ENCODE measurements around the gene OXSR1. TPM values are rescaled to one million over a fixed set of nuclear protein-coding genes. Genes with fewer than 3 reads are reported as not detected.

Gene OXSR1
- total RNA-seq, 1 experiment from 2014 or later = 35.1 TPM

DNA sequence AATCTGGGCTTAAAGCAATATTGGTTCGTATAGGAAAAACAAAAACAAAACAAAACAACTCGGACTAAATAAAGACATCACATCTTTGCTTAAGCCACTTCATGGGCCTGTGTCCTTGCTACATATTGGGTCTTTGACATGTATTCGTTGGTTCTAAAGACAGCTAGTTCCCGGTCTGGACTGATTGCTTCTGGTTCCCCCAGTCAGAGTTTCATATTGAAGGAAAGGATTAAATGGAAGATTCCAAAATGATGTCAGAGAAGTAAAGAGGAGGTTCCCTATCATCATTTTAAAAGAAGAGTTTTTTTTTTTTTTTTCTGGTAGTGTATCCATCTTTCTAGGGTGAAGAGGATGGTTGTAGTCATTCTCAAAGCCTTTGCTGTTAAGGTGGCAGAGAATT, 2.3 kb downstream of the OXSR1 start (continued):
- TF ChIP-seq TCF7L2 (IDR thresholded peaks at IDR 0.05; ENCODE audit: borderline replicate concordance, extremely low read depth, insufficient read depth, insufficient read length) (no peak), YY1 (IDR thresholded peaks at IDR 0.05; ENCODE audit: extremely low read depth, insufficient replicate concordance, low read depth, low read length) (no peak), SP1 (IDR thresholded peaks at IDR 0.05; ENCODE audit: low read depth) (no peak)

DNA sequence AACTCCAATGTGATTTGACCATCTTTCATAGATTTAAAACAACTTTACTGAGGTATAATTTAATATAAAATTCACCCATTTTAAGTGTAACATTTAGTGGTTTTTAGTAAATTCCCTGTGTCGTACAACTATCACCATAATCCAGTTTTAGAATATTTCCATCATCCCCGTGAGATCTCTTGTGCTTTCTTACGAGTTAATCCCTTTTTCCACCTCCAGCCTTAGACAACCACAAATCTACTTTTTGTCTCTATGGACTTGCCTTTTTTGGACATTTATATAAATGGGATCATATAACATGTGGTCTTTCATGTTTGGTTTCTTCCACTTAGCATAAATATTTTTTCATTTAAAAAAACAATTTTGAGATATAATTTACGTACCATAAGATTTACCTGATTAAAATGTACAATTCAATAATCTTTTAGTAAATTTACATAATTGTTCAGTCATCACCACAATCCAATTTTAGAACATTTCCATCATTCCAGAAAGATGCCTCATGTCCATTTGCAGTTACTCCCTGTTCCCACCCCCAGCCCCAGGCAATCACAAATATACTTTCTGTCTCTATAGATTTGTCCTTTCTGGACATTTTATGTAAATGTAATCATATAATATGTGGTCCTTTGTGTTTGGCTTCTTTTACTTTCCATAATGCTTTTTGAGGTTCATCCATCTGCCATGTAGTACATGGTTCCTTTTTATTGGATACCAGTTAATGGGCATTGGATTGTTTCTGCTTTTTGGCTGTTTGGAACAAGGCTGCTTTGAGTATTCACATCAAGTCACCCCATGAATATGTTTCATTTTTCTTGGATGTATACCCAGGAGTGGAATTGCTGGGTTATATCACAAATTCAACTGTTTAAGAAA, 3.1 kb downstream of the OXSR1 start:
- intact Hi-C loops (cut with micrococcal nuclease) = no loop called here
- Histone ChIP-seq H3K4me1 (ENCODE audit: control insufficient read depth in 1 of 2, insufficient read depth in 2 of 2, low read length in 2 of 2) (peaks cover 6 to 43% of the 10 kb centered on the region in 2 experiments; a peak in 3 of 4 replicates), H3K9me3 (ENCODE audit: control insufficient read depth in 1 of 2, insufficient read depth in 1 of 2, low read depth in 1 of 2, low read length in 2 of 2) (no peaks in the 10 kb centered on the region), H2AFZ (ENCODE audit: low read depth, low read length, poor library complexity, severe bottlenecking) (no peak overlapping the region), H3K4me3 (replicated peaks in 1 of 2; ENCODE audit: low read depth in 1 of 2, low read length in 2 of 2) (no peak overlapping the region; a peak in 1 of 4 replicates), H3K36me3 (ENCODE audit: control insufficient read depth in 1 of 2, insufficient read depth in 2 of 2, low read length in 2 of 2) (no peaks in the 10 kb centered on the region), H3K4me2 (ENCODE audit: low read length) (peak overlapping the region; percentile 77), H3K27me3 (ENCODE audit: insufficient read depth, low read length) (no peaks in the 10 kb centered on the region), H3K9me2 (ENCODE audit: insufficient read depth) (no peaks in the 10 kb centered on the region), H3K9ac (ENCODE audit: low read length) (no peak overlapping the region), H4K20me1 (ENCODE audit: insufficient read depth) (peaks cover 4% of the 10 kb centered on the region; the same call in 1 of the 2 replicates), H3K79me2 (ENCODE audit: insufficient read depth, low read length) (peaks cover 81% of the 10 kb centered on the region), H3K27ac (ENCODE audit: low read depth, low read length) (no peak overlapping the region)
- POLR2A ChIA-PET = no interaction called here
- RAD21 ChIA-PET (ENCODE audit: low non-redundant PET in 1 of 2, low total read pairs in 2 of 2, uncharacterized antibody in 2 of 2, unreplicated experiment in 2 of 2) = no interaction called here
- CTCF ChIA-PET = no interaction called here
- DNase-seq (ENCODE audit: low read depth, low spot score) (no peak), ATAC-seq (no peak)
- TF ChIP-seq SIN3A (IDR thresholded peaks at IDR 0.05; ENCODE audit: low read depth) = no peak
- no peak for TF ChIP-seq POLR2AphosphoS5 (IDR thresholded peaks at IDR 0.05; ENCODE audit: low read depth, low read length)
- TF ChIP-seq, protein P1, sequence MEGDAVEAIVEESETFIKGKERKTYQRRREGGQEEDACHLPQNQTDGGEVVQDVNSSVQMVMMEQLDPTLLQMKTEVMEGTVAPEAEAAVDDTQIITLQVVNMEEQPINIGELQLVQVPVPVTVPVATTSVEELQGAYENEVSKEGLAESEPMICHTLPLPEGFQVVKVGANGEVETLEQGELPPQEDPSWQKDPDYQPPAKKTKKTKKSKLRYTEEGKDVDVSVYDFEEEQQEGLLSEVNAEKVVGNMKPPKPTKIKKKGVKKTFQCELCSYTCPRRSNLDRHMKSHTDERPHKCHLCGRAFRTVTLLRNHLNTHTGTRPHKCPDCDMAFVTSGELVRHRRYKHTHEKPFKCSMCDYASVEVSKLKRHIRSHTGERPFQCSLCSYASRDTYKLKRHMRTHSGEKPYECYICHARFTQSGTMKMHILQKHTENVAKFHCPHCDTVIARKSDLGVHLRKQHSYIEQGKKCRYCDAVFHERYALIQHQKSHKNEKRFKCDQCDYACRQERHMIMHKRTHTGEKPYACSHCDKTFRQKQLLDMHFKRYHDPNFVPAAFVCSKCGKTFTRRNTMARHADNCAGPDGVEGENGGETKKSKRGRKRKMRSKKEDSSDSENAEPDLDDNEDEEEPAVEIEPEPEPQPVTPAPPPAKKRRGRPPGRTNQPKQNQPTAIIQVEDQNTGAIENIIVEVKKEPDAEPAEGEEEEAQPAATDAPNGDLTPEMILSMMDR (IDR thresholded peaks at IDR 0.05 in 2 of 3, conservative IDR thresholded peaks at IDR 0.05 in 1 of 3; ENCODE audit: borderline replicate concordance in 1 of 3, insufficient read depth in 1 of 3, low read depth in 2 of 3, low read length in 2 of 3) = no peak
- BruUV-seq (replicated peaks) = no TSS peak

Measured in HCT116 (cell line).